ENCODE measurements around the gene TAGLN2.

The TAGLN2 gene

DNA sequence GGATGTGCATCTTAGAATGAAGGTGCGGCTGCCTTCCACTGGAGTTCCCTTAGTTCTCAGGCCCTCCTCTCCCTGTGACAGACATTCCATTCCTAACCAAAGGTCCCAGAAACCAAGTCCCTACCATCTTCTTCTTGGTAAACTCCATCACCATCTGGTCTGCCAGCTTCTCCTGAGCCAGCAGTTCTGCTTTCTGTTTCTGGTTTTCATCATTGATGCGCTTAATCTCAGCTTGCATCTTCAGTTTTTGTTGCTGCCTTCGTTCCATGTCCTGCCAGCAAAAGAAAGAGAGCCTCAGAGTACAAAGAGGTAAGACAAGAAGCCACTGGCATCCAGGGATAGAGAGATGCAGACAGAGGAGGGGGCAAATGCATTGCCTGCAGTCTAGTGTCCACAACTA, 44.9 kb downstream of the TAGLN2 start:
- no peaks in the 10 kb centered on the region for H3K36me3 Mint-ChIP-seq (ENCODE audit: low read depth)

DNA sequence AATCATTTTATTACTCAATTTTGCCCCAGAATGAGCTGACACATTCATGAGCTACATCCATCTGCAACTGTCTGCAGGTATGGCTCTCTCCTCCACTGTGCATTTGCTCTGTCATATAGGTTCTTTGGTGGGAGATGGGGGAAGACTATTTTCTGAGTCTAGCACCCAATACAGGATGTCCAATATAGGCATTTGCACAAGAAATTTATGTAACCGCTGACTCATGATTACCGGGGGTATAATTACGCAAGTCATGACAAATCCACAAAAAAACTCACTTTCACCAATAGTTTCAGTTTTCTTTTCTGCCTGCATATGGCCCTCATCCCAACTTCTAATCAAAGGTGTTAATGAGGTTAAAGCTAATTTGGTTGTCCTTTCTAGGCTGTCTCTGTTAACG, 45.3 kb downstream of the TAGLN2 start:
- H3K36me3 Mint-ChIP-seq (ENCODE audit: low read depth): no peaks in the 10 kb centered on the region
- DNase-seq (ENCODE audit: low spot score): no peak

More for the DNA sequence above, 44.9 kb downstream of the TAGLN2 start:
- Mint-ChIP-seq H3K4me1 (ENCODE audit: low read depth) (no peaks in the 10 kb centered on the region), H3K9me3 (no peaks in the 10 kb centered on the region), H3K27me3 (ENCODE audit: low read depth) (no peaks in the 10 kb centered on the region), H3K4me3 (no peak overlapping the region), H3K27ac (no peak overlapping the region)
- DNase-seq (ENCODE audit: low spot score): no peak

GRCh38 chr1:159879136-159879535, 46.2 kb downstream of the TAGLN2 start:
- Mint-ChIP-seq H3K27me3 (ENCODE audit: low read depth) (no peaks in the 10 kb centered on the region), H3K27ac (no peak overlapping the region), H3K4me3 (no peak overlapping the region), H3K4me1 (ENCODE audit: low read depth) (no peaks in the 10 kb centered on the region), H3K9me3 (no peaks in the 10 kb centered on the region), H3K36me3 (ENCODE audit: low read depth) (no peaks in the 10 kb centered on the region)
- no peak for DNase-seq (ENCODE audit: low spot score)

More for the DNA sequence above, 45.3 kb downstream of the TAGLN2 start:
- no peak overlapping the region for H3K27ac Mint-ChIP-seq
- H3K4me3 Mint-ChIP-seq: no peak overlapping the region
- no peaks in the 10 kb centered on the region for H3K27me3 Mint-ChIP-seq (ENCODE audit: low read depth)
- H3K9me3 Mint-ChIP-seq: no peaks in the 10 kb centered on the region
- no peaks in the 10 kb centered on the region for H3K4me1 Mint-ChIP-seq (ENCODE audit: low read depth)

DNA sequence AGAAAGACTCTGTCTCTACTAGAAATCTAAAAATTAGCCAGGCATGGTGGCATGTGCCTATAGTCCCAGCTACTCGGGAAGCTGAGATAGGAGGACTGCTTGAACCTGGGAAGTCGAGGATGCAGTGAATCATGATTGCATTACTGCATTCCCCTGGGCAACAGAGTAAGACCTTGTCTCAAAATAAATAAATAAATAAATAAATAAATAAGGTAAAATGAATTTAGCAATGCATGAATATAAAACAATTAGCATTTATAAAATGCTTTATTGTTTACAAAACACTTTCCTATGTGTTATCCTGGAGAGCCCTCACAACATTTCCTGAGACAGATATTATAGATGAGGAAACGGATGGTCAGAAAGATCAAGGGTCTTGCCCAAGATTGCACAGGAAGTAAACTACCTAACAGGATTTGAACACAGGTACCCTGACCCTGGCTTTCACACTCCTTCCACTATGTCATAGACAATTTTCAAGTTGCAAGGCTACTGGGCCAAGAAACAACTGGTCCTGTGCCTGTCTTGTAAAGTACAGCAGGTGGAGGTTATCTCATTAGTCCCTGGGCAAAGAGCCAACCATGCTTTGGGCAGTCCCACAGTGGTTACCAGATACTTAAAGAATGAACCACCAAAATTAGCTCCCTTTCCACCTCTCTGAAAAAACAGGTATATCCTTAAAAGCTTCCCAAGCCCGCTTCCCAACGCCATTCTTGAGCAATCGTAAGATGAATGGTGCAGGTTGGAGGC, 47.4 kb downstream of the TAGLN2 start:
- Mint-ChIP-seq H3K4me3 (no peak overlapping the region), H3K27me3 (ENCODE audit: low read depth) (no peaks in the 10 kb centered on the region), H3K4me1 (ENCODE audit: low read depth) (no peaks in the 10 kb centered on the region), H3K27ac (no peak overlapping the region), H3K9me3 (no peaks in the 10 kb centered on the region), H3K36me3 (ENCODE audit: low read depth) (no peaks in the 10 kb centered on the region)
- DNase-seq (ENCODE audit: low spot score): no peak

DNA sequence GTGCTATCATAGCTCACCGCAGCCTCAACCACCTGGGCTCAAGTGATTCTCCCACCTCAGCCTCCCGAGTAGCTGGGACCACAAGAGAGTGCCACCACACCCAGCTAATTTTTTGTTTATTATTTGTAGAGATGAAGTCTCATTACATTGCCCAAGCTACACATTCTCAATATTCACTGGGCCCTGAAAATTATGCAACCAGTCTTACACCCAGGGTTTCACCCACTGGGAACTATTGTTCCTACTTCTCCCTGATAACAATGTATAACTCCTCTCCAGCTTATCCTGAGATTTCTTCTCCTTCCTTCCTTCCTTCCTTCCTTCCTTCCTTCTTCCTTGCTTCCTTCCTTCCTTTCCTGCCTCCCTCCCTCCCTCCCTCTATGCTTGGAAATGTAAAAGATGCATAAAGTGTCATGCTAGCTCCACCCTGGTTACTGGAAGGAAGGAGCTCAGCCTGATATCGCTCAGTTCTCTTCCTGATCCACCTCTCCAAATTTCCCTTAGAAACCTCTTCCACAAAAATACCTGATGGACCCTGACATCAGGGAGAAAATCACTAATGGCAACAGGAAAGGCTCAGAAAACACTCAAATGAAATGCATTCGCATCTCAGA, 51.7 kb downstream of the TAGLN2 start:
- peaks cover 4% of the 10 kb centered on the region for H3K4me1 Mint-ChIP-seq (ENCODE audit: low read depth)
- no peak overlapping the region for H3K4me3 Mint-ChIP-seq
- no peaks in the 10 kb centered on the region for H3K27me3 Mint-ChIP-seq (ENCODE audit: low read depth)
- H3K36me3 Mint-ChIP-seq (ENCODE audit: low read depth): no peaks in the 10 kb centered on the region
- no peak for DNase-seq (ENCODE audit: low spot score)
- no peak overlapping the region for H3K27ac Mint-ChIP-seq
- H3K9me3 Mint-ChIP-seq: no peaks in the 10 kb centered on the region

DNA sequence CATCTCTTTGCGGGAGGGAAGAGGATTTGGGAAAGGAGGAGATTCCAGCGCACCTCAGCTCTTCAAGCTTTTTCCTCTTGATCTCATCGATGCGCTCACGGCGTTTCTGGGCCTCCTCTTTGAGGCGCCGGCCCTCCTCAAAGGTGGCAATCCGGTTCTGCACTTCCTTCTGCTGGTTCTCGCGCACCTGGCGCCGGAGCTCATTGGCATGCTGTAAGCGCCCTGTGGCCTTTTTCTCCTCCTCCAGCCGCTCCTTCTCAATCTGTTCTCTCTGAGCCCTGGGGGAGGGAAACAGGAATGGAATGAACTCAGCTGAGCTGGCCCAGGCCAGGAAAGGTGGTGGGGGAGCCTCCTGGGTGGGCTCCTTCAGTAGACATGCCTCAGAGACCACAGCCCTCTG, 52.4 kb downstream of the TAGLN2 start:
- DNase-seq (ENCODE audit: low spot score): no peak

GRCh38 chr1:159870704-159871103, 54.6 kb downstream of the TAGLN2 start:
- H3K9me3 Mint-ChIP-seq: no peaks in the 10 kb centered on the region
- no peaks in the 10 kb centered on the region for H3K36me3 Mint-ChIP-seq (ENCODE audit: low read depth)
- H3K4me3 Mint-ChIP-seq: no peak overlapping the region
- peaks cover 11% of the 10 kb centered on the region for H3K4me1 Mint-ChIP-seq (ENCODE audit: low read depth)
- DNase-seq (ENCODE audit: low spot score): no peak
- peaks cover 3% of the 10 kb centered on the region for H3K27me3 Mint-ChIP-seq (ENCODE audit: low read depth)
- H3K27ac Mint-ChIP-seq: no peak overlapping the region

More for the DNA sequence above, 52.4 kb downstream of the TAGLN2 start:
- Mint-ChIP-seq H3K27me3 (ENCODE audit: low read depth) (no peaks in the 10 kb centered on the region), H3K27ac (no peak overlapping the region), H3K4me1 (ENCODE audit: low read depth) (peaks cover 4% of the 10 kb centered on the region), H3K4me3 (no peak overlapping the region), H3K9me3 (no peaks in the 10 kb centered on the region), H3K36me3 (ENCODE audit: low read depth) (no peaks in the 10 kb centered on the region)

DNA sequence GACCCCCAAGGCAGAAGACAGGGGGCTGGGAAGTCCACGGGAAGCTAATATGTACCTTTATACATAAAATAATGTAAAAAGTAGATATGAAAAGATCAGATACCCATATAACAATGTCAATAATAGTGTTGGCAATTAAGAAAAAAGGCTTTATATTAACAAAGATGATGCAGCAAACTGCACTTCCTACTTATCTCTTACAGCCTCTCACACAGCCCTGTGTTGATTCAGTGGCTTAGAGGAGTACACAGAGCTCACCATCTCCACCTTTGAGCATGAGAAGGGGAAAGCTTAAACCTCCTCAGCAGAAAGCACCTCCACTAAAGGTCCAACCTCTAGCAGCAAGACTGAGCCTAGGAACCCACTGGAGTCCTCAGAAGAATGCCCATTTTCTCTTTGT, 55.7 kb downstream of the TAGLN2 start:
- Mint-ChIP-seq H3K36me3 (ENCODE audit: low read depth) (no peaks in the 10 kb centered on the region), H3K4me1 (ENCODE audit: low read depth) (peaks cover 12% of the 10 kb centered on the region), H3K27ac (no peak overlapping the region)

GRCh38 chr1:159869173-159869572, 56.1 kb downstream of the TAGLN2 start:
- no peak overlapping the region for H3K27ac Mint-ChIP-seq
- H3K36me3 Mint-ChIP-seq (ENCODE audit: low read depth): no peaks in the 10 kb centered on the region
- H3K4me3 Mint-ChIP-seq: no peak overlapping the region
- peaks cover 3% of the 10 kb centered on the region for H3K27me3 Mint-ChIP-seq (ENCODE audit: low read depth)
- H3K9me3 Mint-ChIP-seq: no peaks in the 10 kb centered on the region
- DNase-seq (ENCODE audit: low spot score): peak; percentile 17
- peaks cover 15% of the 10 kb centered on the region for H3K4me1 Mint-ChIP-seq (ENCODE audit: low read depth)

More for the DNA sequence above, 55.7 kb downstream of the TAGLN2 start:
- no peak for DNase-seq (ENCODE audit: low spot score)
- Mint-ChIP-seq H3K27me3 (ENCODE audit: low read depth) (peaks cover 3% of the 10 kb centered on the region), H3K9me3 (no peaks in the 10 kb centered on the region), H3K4me3 (no peak overlapping the region)

DNA sequence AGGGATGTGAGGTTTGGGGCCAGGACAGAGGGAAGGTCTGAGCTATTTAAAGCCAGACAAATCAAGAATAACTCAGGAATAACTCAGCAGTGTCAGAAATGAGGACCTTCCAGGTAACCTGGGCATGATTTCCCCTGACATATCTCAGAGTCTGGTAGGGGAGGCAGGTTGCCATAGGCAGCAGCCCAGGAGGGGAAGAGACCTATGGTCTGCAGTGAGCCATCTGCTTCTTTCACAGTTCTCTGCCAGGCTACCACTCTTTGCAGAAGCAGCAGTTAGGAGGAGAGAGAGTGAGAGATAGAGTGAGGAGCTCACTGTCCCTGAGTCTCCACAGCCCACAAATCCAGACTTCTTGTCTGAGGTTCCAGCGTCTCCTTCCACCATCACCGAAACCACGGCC, 56.5 kb downstream of the TAGLN2 start:
- no peak overlapping the region for H3K27ac Mint-ChIP-seq

More for the DNA sequence above, 56.5 kb downstream of the TAGLN2 start:
- DNase-seq (ENCODE audit: low spot score): no peak
- Mint-ChIP-seq H3K4me3 (no peak overlapping the region), H3K36me3 (ENCODE audit: low read depth) (no peaks in the 10 kb centered on the region), H3K9me3 (no peaks in the 10 kb centered on the region), H3K4me1 (ENCODE audit: low read depth) (peaks cover 16% of the 10 kb centered on the region), H3K27me3 (ENCODE audit: low read depth) (peaks cover 3% of the 10 kb centered on the region)
